H9 (cell line): ENCODE results near the gene IL16. TPM values are rescaled to one million over a fixed set of nuclear protein-coding genes. Genes with fewer than 3 reads are reported as not detected.

Source experiments
- DNase-seq: peaks from one replicate; pipeline ENCODE4 v3.0.0-alpha.2; 2017
- H2AFZ ChIP-seq: one replicate; pipeline ENCODE4 v1.6.1; 2013; ENCODE audit warnings: mild to moderate bottlenecking, low read length, control low read depth, moderate library complexity
- H2AK5ac ChIP-seq: 2 replicates; pipeline ENCODE4 v1.6.1; 2013; ENCODE audit warnings: low read length, control low read depth, mixed read lengths; ENCODE audit not compliant: insufficient read length
- H2BK120ac ChIP-seq: one replicate; pipeline ENCODE4 v1.6.1; 2013; ENCODE audit warnings: low read depth, mild to moderate bottlenecking, low read length, control low read depth, inconsistent platforms; ENCODE audit not compliant: poor library complexity, severe bottlenecking
- H2BK12ac ChIP-seq: 2 replicates; pipeline ENCODE4 v1.6.1; 2013; ENCODE audit warnings: low read length, control low read depth, mixed read lengths, low read depth; ENCODE audit not compliant: insufficient read length
- H2BK15ac ChIP-seq: 2 replicates; pipeline ENCODE4 v1.6.1; 2013; ENCODE audit warnings: low read depth, low read length, control low read depth
- H2BK20ac ChIP-seq: one replicate; pipeline ENCODE4 v1.6.1; 2013; ENCODE audit warnings: low read depth, mild to moderate bottlenecking, low read length, control low read depth, inconsistent platforms; ENCODE audit not compliant: poor library complexity, severe bottlenecking
- H2BK5ac ChIP-seq: 2 replicates; pipeline ENCODE4 v1.6.1; 2013; ENCODE audit warnings: low read length, control low read depth, mixed read lengths; ENCODE audit not compliant: insufficient read length
- H3K14ac ChIP-seq: 2 replicates; pipeline ENCODE4 v1.6.1; 2013; ENCODE audit warnings: low read length, control low read depth; ENCODE audit not compliant: insufficient read depth
- H3K18ac ChIP-seq: 2 replicates; pipeline ENCODE4 v1.6.1; 2013; ENCODE audit warnings: low read depth, mild to moderate bottlenecking, mixed read lengths, low read length, control low read depth; ENCODE audit not compliant: insufficient read length
- H3K23ac ChIP-seq: 2 replicates; pipeline ENCODE4 v1.6.1; 2013; ENCODE audit warnings: low read length, control low read depth, mixed read lengths, low read depth; ENCODE audit not compliant: insufficient read length
- H3K23me2 ChIP-seq: 2 replicates; pipeline ENCODE4 v1.6.1; 2013; ENCODE audit warnings: low read depth, mild to moderate bottlenecking, mixed read lengths, low read length, control low read depth; ENCODE audit not compliant: insufficient read length, poor library complexity, severe bottlenecking
- H3K27ac ChIP-seq: 2 replicates; pipeline ENCODE4 v1.5.1; 2013; ENCODE audit warnings: low read length, control low read depth, mixed read lengths, low read depth; ENCODE audit not compliant: insufficient read length
- H3K27me3 ChIP-seq: 2 replicates; pipeline ENCODE4 v1.6.1; 2013; ENCODE audit warnings: low read length, control low read depth, inconsistent platforms; ENCODE audit not compliant: insufficient read depth
- H3K4ac ChIP-seq: 2 replicates; pipeline ENCODE4 v1.6.1; 2013; ENCODE audit warnings: low read depth, mild to moderate bottlenecking, control low read depth, inconsistent platforms, low read length, moderate library complexity
- H3K4me1 ChIP-seq: 2 replicates; pipeline ENCODE4 v1.6.1; 2013; ENCODE audit warnings: low read length, control low read depth, inconsistent platforms; ENCODE audit not compliant: insufficient read depth
- H3K4me2 ChIP-seq: 2 replicates; pipeline ENCODE4 v1.6.1; 2013; ENCODE audit warnings: low read length, control low read depth, mixed read lengths; ENCODE audit not compliant: insufficient read length, insufficient read depth
- H3K56ac ChIP-seq: 2 replicates; pipeline ENCODE4 v1.6.1; 2013; ENCODE audit warnings: low read depth, mild to moderate bottlenecking, mixed read lengths, low read length, control low read depth; ENCODE audit not compliant: insufficient read length
- H3K79me1 ChIP-seq: 2 replicates; pipeline ENCODE4 v1.6.1; 2013; ENCODE audit warnings: low read depth, mild to moderate bottlenecking, moderate library complexity, low read length, control low read depth, inconsistent platforms; ENCODE audit not compliant: insufficient read depth, poor library complexity, severe bottlenecking
- H3K79me2 ChIP-seq: 2 replicates; pipeline ENCODE4 v1.6.1; 2013; ENCODE audit warnings: low read length, control low read depth, inconsistent platforms; ENCODE audit not compliant: insufficient read depth
- H3K9ac ChIP-seq: 2 replicates; pipeline ENCODE4 v1.6.1; 2013; ENCODE audit warnings: low read length, control low read depth, mixed read lengths; ENCODE audit not compliant: insufficient read length; ENCODE audit errors: extremely low read depth
- H3K9me3 ChIP-seq: one replicate; pipeline ENCODE4 v1.6.1; 2013; ENCODE audit warnings: low read depth, low read length, inconsistent platforms; ENCODE audit not compliant: control insufficient read depth
- H3T11ph ChIP-seq: one replicate; pipeline ENCODE4 v1.6.1; 2013; ENCODE audit warnings: mild to moderate bottlenecking, low read length, control low read depth, inconsistent platforms
- H4K20me1 ChIP-seq: one replicate; pipeline ENCODE4 v1.6.1; 2013; ENCODE audit not compliant: control insufficient read depth, insufficient read length, insufficient read depth
- H4K5ac ChIP-seq: 2 replicates; pipeline ENCODE4 v1.6.1; 2013; ENCODE audit warnings: low read depth, mild to moderate bottlenecking, mixed read lengths, low read length, control low read depth; ENCODE audit not compliant: insufficient read length
- H4K8ac ChIP-seq: replicated peaks from 2 replicates; pipeline ENCODE4 v1.6.1; 2013; ENCODE audit warnings: low read length, control low read depth, mixed read lengths, low read depth; ENCODE audit not compliant: insufficient read length
- H4K91ac ChIP-seq: 2 replicates; pipeline ENCODE4 v1.6.1; 2013; ENCODE audit warnings: low read depth, mild to moderate bottlenecking, moderate library complexity, mixed read lengths, low read length, control low read depth; ENCODE audit not compliant: insufficient read length
- H3K27ac Mint-ChIP-seq, 3 experiments: 2 replicates in 2 of 3; 3 replicates in 1 of 3; pipeline ENCODE4 v1.8.0; 2020 to 2021; ENCODE audit warnings: mixed read lengths in 3 of 3, mild to moderate bottlenecking in 1 of 3, moderate library complexity in 1 of 3
- H3K27me3 Mint-ChIP-seq: 2 replicates; pipeline ENCODE4 v1.8.0; 2021; ENCODE audit warnings: low read depth, mild to moderate bottlenecking, moderate library complexity, mixed read lengths
- H3K36me3 Mint-ChIP-seq, 3 experiments: 2 replicates in 2 of 3; 3 replicates in 1 of 3; pipeline ENCODE4 v1.8.0; 2020 to 2021; ENCODE audit warnings: low read depth in 3 of 3, mixed read lengths in 3 of 3; ENCODE audit not compliant: insufficient read depth in 1 of 3
- H3K4me1 Mint-ChIP-seq, 2 experiments: 2 replicates each; pipeline ENCODE4 v1.8.0; 2020; ENCODE audit warnings: mixed read lengths in 2 of 2
- H3K4me3 Mint-ChIP-seq, 2 experiments: 2 replicates in 1 of 2; 3 replicates in 1 of 2; pipeline ENCODE4 v1.8.0; 2020 to 2021; ENCODE audit warnings: mild to moderate bottlenecking in 2 of 2, mixed read lengths in 2 of 2, moderate library complexity in 1 of 2
- H3K9me3 Mint-ChIP-seq, 2 experiments: 2 replicates in 1 of 2; 3 replicates in 1 of 2; pipeline ENCODE4 v1.8.0; 2020; ENCODE audit warnings: mild to moderate bottlenecking in 2 of 2, mixed read lengths in 2 of 2, moderate library complexity in 1 of 2
- CTCF ChIP-seq: fragments of 200-600 bp; sonication (generic); conservative IDR thresholded peaks from 3 replicates; pipeline ENCODE4 v1.8.0; 2021; ENCODE audit warnings: antibody characterized with exemption, mild to moderate bottlenecking
- WGBS: extraction: QIAGEN DNeasy Blood & Tissue Kit; methylation state at CpG from one replicate; pipeline ENCODE4 v1.1.7; 2013; ENCODE audit warnings: missing lambda C conversion rate, low lambda C conversion rate, mixed read lengths; ENCODE audit not compliant: insufficient read length; ENCODE audit errors: extremely low coverage; 5-methylcytosine and 5-hydroxymethylcytosine counted together
- total RNA-seq: library from RNA; stranded (reverse); gene quantifications from 2 replicates; pipeline ENCODE4 v1.2.1, GENCODE V29; 2021

Gene IL16
- total RNA-seq, 1 experiment from 2014 or later: 0.28 TPM

GRCh38 chr15:81253846-81254245, 57.2 kb downstream of the IL16 start:
- H3K27me3 Mint-ChIP-seq: peaks cover 4% of the 10 kb centered on the region
- Histone ChIP-seq H2BK12ac (no peak overlapping the region), H2AFZ (no peak overlapping the region), H3K27ac (no peak overlapping the region), H3K4me2 (no peak overlapping the region), H3K9me3 (no peaks in the 10 kb centered on the region), H3T11ph (no peak overlapping the region), H3K18ac (no peak overlapping the region), H4K20me1 (no peaks in the 10 kb centered on the region), H3K79me2 (no peaks in the 10 kb centered on the region), H3K23ac (no peak overlapping the region), H3K79me1 (no peaks in the 10 kb centered on the region), H4K5ac (no peak overlapping the region), H3K56ac (no peak overlapping the region), H3K4me1 (no peaks in the 10 kb centered on the region), H3K27me3 (no peaks in the 10 kb centered on the region), H3K14ac (no peak overlapping the region), H3K4ac (no peak overlapping the region), H3K9ac (no peak overlapping the region), H2BK20ac (no peak overlapping the region), H2BK120ac (no peak overlapping the region), H2BK5ac (no peak overlapping the region), H4K8ac (no peak overlapping the region), H3K23me2 (no peaks in the 10 kb centered on the region), H2BK15ac (no peak overlapping the region), H4K91ac (no peak overlapping the region), H2AK5ac (no peak overlapping the region)
- no peak for DNase-seq
- no CpG with 5 or more reads among the region's 2 CpGs for whole genome bisulfite sequencing
- H3K4me1 Mint-ChIP-seq: 0 out of 4 replicates have a peak, but pooled peaks cover 0 to 3% of the 10 kb centered on the region in 2 experiments
- H3K27ac Mint-ChIP-seq: no peak overlapping the region
- no peak for TF ChIP-seq CTCF
- H3K36me3 Mint-ChIP-seq: peaks cover 0 to 1% (median 0%) of the 10 kb centered on the region in 3 experiments; a peak in 1 of 7 replicates
- peaks cover 4 to 14% of the 10 kb centered on the region in 2 experiments for H3K9me3 Mint-ChIP-seq
- no peak overlapping the region for H3K4me3 Mint-ChIP-seq
